GM12872 (cell line): Measurements from ENCODE around the gene KLF17.

Source experiments
- CTCF ChIP-seq: IDR thresholded peaks from 3 replicates; pipeline ENCODE4 v1.5.1; 2011; ENCODE audit warnings: low read depth, mild to moderate bottlenecking, low read length, moderate library complexity; ENCODE audit not compliant: insufficient read depth

The KLF17 gene

GRCh38 chr1:44131411-44131810 lies 12.8 kb downstream of the KLF17 start:
- no peak for TF ChIP-seq CTCF

- TF ChIP-seq CTCF: no peak
These were observed 15.7 kb downstream of the KLF17 start for GRCh38 chr1:44134071-44134920.

GRCh38 chr1:44135886-44136285 lies 17.3 kb downstream of the KLF17 start:
- TF ChIP-seq CTCF: no peak

GRCh38 chr1:44138239-44138638 lies 19.6 kb downstream of the KLF17 start:
- no peak for TF ChIP-seq CTCF

- no peak for TF ChIP-seq CTCF
These were observed 22.9 kb downstream of the KLF17 start, which contains the start of gene KLF18 for GRCh38 chr1:44141531-44141930. Gene KLF18 (minus strand): TSS chr1:44141631. CDS start chr1:44141631, 0 bp downstream.

GRCh38 chr1:44144962-44145756 lies 26.5 kb downstream of the KLF17 start:
- no peak for TF ChIP-seq CTCF
